Neural cell (in vitro differentiated cells): ENCODE data around the gene MEF2D. TPM values are rescaled to one million over a fixed set of nuclear protein-coding genes. Genes with fewer than 3 reads are reported as not detected.

ENCODE experiments used
- H2AFZ ChIP-seq: fragments of 200-600, 300-800 bp; sonication (generic), shearing (Covaris generic); 2 replicates; pipeline ENCODE4 v1.6.0; 2014; ENCODE audit warnings: low read depth, mild to moderate bottlenecking, antibody characterized with exemption, low read length, moderate library complexity
- H3F3A ChIP-seq: fragments of 200-600 bp; shearing (Covaris generic); 2 replicates; pipeline ENCODE4 v1.6.1; 2016; ENCODE audit warnings: mild to moderate bottlenecking, moderate library complexity, mixed read lengths, antibody characterized with exemption, low read length; ENCODE audit not compliant: insufficient read depth, poor library complexity, severe bottlenecking
- H3K27ac ChIP-seq: fragments of 200-600, 300-800 bp; sonication (generic), shearing (Covaris generic); 2 replicates; pipeline ENCODE4 v1.5.1; 2014; ENCODE audit warnings: mild to moderate bottlenecking, low read length, moderate library complexity
- H3K27me3 ChIP-seq: fragments of 300-800, 200-600 bp; sonication (generic), shearing (Covaris generic); 2 replicates; pipeline ENCODE4 v1.6.0; 2014; ENCODE audit warnings: mild to moderate bottlenecking, low read depth, low read length, moderate library complexity; ENCODE audit not compliant: insufficient read depth
- H3K36me3 ChIP-seq: fragments of 300-800, 200-600 bp; sonication (generic), shearing (Covaris generic); 2 replicates; pipeline ENCODE4 v1.5.1; 2014; ENCODE audit warnings: mild to moderate bottlenecking, antibody characterized with exemption, low read length, moderate library complexity; ENCODE audit not compliant: insufficient read depth
- H3K4me2 ChIP-seq: fragments of 300-800, 200-600 bp; sonication (generic), shearing (Covaris generic); 2 replicates; pipeline ENCODE4 v1.6.0; 2014; ENCODE audit warnings: mild to moderate bottlenecking, low read length
- H3K4me3 ChIP-seq: fragments of 300-800, 200-600 bp; sonication (generic), shearing (Covaris generic); 2 replicates; pipeline ENCODE4 v1.5.1; 2014; ENCODE audit warnings: mild to moderate bottlenecking, low read length, moderate library complexity
- H3K79me2 ChIP-seq: fragments of 200-600 bp; shearing (Covaris generic); replicated peaks from 2 replicates; pipeline ENCODE4 v1.6.0; 2014; ENCODE audit warnings: mild to moderate bottlenecking, low read length, moderate library complexity; ENCODE audit not compliant: insufficient read depth
- H3K9ac ChIP-seq: fragments of 300-800, 200-600 bp; sonication (generic), shearing (Covaris generic); 2 replicates; pipeline ENCODE4 v1.6.1; 2016; ENCODE audit warnings: mild to moderate bottlenecking, low read length, mixed read lengths
- H3K9me2 ChIP-seq: fragments of 200-600 bp; shearing (Covaris generic); 2 replicates; pipeline ENCODE4 v1.6.1; 2016; ENCODE audit warnings: mild to moderate bottlenecking, low read length, mixed read lengths; ENCODE audit not compliant: insufficient read depth
- H3K9me3 ChIP-seq: fragments of 200-600, 300-800 bp; sonication (generic), shearing (Covaris generic); 2 replicates; pipeline ENCODE4 v1.6.1; 2016; ENCODE audit warnings: mild to moderate bottlenecking, mixed run types, low read length, moderate library complexity, mixed read lengths
- H4K20me1 ChIP-seq: fragments of 200-600 bp; shearing (Covaris generic); 2 replicates; pipeline ENCODE4 v1.6.1; 2016; ENCODE audit warnings: mild to moderate bottlenecking, mixed run types; ENCODE audit not compliant: insufficient read depth
- EP300 ChIP-seq: fragments of 450-650 bp; conservative IDR thresholded peaks from 2 replicates; pipeline ENCODE4 v1.6.1; 2014; ENCODE audit warnings: antibody characterized with exemption, mild to moderate bottlenecking, moderate library complexity; ENCODE audit not compliant: poor library complexity, severe bottlenecking
- EZH2 ChIP-seq: fragments of 200-600, 300-800 bp; shearing (Covaris generic), sonication (generic); IDR thresholded peaks from 2 replicates; pipeline ENCODE4 v1.6.1; 2014; ENCODE audit warnings: antibody characterized with exemption, low read length, borderline replicate concordance, mild to moderate bottlenecking; ENCODE audit not compliant: insufficient read depth, poor library complexity, severe bottlenecking
- MXI1 ChIP-seq: fragments of 450-650 bp; conservative IDR thresholded peaks from 2 replicates; pipeline ENCODE4 v1.6.1; 2014; ENCODE audit warnings: antibody characterized with exemption, mild to moderate bottlenecking; ENCODE audit not compliant: poor library complexity, severe bottlenecking
- POLR2AphosphoS5 ChIP-seq: IDR thresholded peaks from 2 replicates; pipeline ENCODE4 v1.6.1; 2012
- RAD21 ChIP-seq: fragments of 450-650 bp; conservative IDR thresholded peaks from 2 replicates; pipeline ENCODE4 v1.6.1; 2014; ENCODE audit warnings: antibody characterized with exemption, mild to moderate bottlenecking, moderate library complexity
- SMC3 ChIP-seq: fragments of 450-650 bp; conservative IDR thresholded peaks from 2 replicates; pipeline ENCODE4 v1.6.1; 2014; ENCODE audit warnings: antibody characterized with exemption, mild to moderate bottlenecking, moderate library complexity; ENCODE audit not compliant: poor library complexity
- TAF1 ChIP-seq: IDR thresholded peaks from 2 replicates; pipeline ENCODE4 v1.6.1; 2012; ENCODE audit warnings: low read depth
- polyA plus RNA-seq: library from polyadenylated mRNA; depleted of rRNA; stranded (reverse); fragments of >200 nt; gene quantifications from 2 replicates; pipeline ENCODE4 v1.2.3, GENCODE V29; 2014
- TF ChIP-seq, protein P1 (sequence below): IDR thresholded peaks from 2 replicates; pipeline ENCODE4 v1.6.1; 2012; ENCODE audit warnings: borderline replicate concordance
- TF ChIP-seq, protein P2 (sequence below): fragments of 450-650 bp; IDR thresholded peaks from 2 replicates; pipeline ENCODE4 v1.5.1; 2014; ENCODE audit warnings: antibody characterized with exemption, mild to moderate bottlenecking, moderate library complexity; ENCODE audit not compliant: poor library complexity, severe bottlenecking

MEF2D gene
- polyA plus RNA-seq, 1 donor from 2014 or later, result 4.7 TPM

DNA sequence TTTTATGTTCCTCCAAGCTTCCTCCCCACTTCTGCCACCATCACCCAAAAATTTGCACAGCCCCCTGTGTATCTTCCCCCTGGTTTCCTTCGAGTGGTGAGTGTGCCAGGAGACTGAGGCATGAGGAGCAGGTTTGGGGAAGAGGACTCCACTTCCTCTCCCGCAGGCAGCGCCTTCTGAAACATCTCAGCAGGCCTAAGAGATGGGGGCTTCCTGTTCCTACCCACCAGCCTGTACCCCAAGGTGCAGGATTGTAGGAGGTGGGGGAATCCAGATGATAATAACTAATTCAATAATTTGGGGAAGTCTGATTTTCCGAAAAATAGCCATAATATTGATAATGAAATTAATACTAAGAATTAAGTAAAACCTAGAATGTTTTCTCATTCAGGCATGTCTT lies 69.2 kb downstream of the MEF2D start:
- Histone ChIP-seq H3K9me3 (no peaks in the 10 kb centered on the region), H3K27me3 (peaks cover 98% of the 10 kb centered on the region), H3K9me2 (no peaks in the 10 kb centered on the region), H4K20me1 (no peaks in the 10 kb centered on the region), H2AFZ (no peak overlapping the region), H3F3A (no peaks in the 10 kb centered on the region), H3K9ac (no peak overlapping the region), H3K79me2 (no peaks in the 10 kb centered on the region), H3K27ac (no peak overlapping the region), H3K4me2 (no peak overlapping the region), H3K4me3 (no peak overlapping the region), H3K36me3 (no peaks in the 10 kb centered on the region)
- TF ChIP-seq EZH2, result no peak
- TF ChIP-seq, protein P1, sequence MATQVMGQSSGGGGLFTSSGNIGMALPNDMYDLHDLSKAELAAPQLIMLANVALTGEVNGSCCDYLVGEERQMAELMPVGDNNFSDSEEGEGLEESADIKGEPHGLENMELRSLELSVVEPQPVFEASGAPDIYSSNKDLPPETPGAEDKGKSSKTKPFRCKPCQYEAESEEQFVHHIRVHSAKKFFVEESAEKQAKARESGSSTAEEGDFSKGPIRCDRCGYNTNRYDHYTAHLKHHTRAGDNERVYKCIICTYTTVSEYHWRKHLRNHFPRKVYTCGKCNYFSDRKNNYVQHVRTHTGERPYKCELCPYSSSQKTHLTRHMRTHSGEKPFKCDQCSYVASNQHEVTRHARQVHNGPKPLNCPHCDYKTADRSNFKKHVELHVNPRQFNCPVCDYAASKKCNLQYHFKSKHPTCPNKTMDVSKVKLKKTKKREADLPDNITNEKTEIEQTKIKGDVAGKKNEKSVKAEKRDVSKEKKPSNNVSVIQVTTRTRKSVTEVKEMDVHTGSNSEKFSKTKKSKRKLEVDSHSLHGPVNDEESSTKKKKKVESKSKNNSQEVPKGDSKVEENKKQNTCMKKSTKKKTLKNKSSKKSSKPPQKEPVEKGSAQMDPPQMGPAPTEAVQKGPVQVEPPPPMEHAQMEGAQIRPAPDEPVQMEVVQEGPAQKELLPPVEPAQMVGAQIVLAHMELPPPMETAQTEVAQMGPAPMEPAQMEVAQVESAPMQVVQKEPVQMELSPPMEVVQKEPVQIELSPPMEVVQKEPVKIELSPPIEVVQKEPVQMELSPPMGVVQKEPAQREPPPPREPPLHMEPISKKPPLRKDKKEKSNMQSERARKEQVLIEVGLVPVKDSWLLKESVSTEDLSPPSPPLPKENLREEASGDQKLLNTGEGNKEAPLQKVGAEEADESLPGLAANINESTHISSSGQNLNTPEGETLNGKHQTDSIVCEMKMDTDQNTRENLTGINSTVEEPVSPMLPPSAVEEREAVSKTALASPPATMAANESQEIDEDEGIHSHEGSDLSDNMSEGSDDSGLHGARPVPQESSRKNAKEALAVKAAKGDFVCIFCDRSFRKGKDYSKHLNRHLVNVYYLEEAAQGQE, result no peak
- no peak for TF ChIP-seq SMC3
- no peak for TF ChIP-seq EP300
- no peak for TF ChIP-seq POLR2AphosphoS5
- no peak for TF ChIP-seq RAD21
- TF ChIP-seq, protein P2, sequence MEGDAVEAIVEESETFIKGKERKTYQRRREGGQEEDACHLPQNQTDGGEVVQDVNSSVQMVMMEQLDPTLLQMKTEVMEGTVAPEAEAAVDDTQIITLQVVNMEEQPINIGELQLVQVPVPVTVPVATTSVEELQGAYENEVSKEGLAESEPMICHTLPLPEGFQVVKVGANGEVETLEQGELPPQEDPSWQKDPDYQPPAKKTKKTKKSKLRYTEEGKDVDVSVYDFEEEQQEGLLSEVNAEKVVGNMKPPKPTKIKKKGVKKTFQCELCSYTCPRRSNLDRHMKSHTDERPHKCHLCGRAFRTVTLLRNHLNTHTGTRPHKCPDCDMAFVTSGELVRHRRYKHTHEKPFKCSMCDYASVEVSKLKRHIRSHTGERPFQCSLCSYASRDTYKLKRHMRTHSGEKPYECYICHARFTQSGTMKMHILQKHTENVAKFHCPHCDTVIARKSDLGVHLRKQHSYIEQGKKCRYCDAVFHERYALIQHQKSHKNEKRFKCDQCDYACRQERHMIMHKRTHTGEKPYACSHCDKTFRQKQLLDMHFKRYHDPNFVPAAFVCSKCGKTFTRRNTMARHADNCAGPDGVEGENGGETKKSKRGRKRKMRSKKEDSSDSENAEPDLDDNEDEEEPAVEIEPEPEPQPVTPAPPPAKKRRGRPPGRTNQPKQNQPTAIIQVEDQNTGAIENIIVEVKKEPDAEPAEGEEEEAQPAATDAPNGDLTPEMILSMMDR, result no peak
- no peak for TF ChIP-seq TAF1
- TF ChIP-seq MXI1, result no peak

DNA sequence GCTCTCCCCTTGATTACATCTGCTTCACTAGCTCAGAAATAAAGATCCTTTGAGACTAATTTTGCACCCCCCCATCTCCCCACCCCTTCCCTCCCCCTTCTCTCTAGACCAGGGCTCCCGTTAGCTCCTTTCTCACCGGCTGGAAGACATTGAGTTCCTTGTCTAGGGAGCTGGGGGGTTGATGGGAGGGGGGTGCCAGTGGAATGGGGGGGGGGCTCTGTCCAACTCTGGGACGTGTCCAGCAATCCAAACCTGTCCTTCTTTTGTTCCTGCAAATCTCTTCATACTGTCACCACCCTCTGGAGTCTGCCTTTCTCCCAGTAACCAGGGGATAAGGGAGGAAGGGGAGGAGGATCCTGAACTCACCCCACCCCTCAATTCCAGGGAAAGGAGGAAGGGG lies 69.7 kb downstream of the MEF2D start:
- no peaks in the 10 kb centered on the region for H3K79me2 ChIP-seq
- TF ChIP-seq RAD21 (no peak), TAF1 (no peak), EZH2 (no peak), SMC3 (no peak), EP300 (no peak), MXI1 (no peak), POLR2AphosphoS5 (no peak)
- TF ChIP-seq, protein P1, result no peak
- TF ChIP-seq, protein P2, result no peak
- H3K9ac ChIP-seq, result no peak overlapping the region
- H3K27me3 ChIP-seq, result peaks cover 98% of the 10 kb centered on the region
- no peak overlapping the region for H3K4me3 ChIP-seq
- no peaks in the 10 kb centered on the region for H3K36me3 ChIP-seq
- no peak overlapping the region for H3K27ac ChIP-seq
- no peaks in the 10 kb centered on the region for H3F3A ChIP-seq
- no peaks in the 10 kb centered on the region for H3K9me3 ChIP-seq
- H2AFZ ChIP-seq, result no peak overlapping the region
- no peaks in the 10 kb centered on the region for H3K9me2 ChIP-seq
- no peak overlapping the region for H3K4me2 ChIP-seq
- H4K20me1 ChIP-seq, result no peaks in the 10 kb centered on the region
